ENCODE results near the gene PLCE1. TPM values are rescaled to one million over a fixed set of nuclear protein-coding genes. Genes with fewer than 3 reads are reported as not detected.
"Not testable (repeated sequence)": the region's sequence is repeated elsewhere in the genome, so short reads cannot be mapped to it uniquely, and the experiment has no call there.

Gene PLCE1
- total and polyA plus RNA-seq, 12 donors: 0.84 to 62.0 (median 9.1) TPM

DNA sequence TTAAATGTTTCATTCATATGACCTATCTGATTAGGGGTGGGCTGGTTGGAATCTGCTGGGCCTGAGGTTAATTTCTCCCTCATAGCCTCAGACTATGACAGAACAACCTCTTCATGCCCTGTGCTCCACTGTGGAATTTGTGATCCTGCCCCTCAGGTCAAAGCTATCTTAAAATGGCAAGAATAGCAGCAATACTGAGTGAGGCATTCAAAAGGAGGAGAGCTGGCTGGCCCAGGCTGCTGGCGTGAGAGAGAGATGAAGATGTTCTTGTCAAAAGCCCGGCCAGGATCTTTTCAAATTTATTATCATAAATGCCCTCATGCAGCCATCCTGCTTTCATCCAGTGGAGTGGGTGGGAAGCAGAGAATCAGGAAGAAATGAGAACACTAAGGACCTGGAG lies 41.8 kb upstream of the PLCE1 start:
- peak overlapping the region in 4 of 10 donors; percentile 15 to 49 (median 34) for H3K27ac ChIP-seq
- no peaks in the 10 kb centered on the region for H3K27me3 ChIP-seq
- no peak overlapping the region for H3K4me3 ChIP-seq
- TF ChIP-seq, protein P1, sequence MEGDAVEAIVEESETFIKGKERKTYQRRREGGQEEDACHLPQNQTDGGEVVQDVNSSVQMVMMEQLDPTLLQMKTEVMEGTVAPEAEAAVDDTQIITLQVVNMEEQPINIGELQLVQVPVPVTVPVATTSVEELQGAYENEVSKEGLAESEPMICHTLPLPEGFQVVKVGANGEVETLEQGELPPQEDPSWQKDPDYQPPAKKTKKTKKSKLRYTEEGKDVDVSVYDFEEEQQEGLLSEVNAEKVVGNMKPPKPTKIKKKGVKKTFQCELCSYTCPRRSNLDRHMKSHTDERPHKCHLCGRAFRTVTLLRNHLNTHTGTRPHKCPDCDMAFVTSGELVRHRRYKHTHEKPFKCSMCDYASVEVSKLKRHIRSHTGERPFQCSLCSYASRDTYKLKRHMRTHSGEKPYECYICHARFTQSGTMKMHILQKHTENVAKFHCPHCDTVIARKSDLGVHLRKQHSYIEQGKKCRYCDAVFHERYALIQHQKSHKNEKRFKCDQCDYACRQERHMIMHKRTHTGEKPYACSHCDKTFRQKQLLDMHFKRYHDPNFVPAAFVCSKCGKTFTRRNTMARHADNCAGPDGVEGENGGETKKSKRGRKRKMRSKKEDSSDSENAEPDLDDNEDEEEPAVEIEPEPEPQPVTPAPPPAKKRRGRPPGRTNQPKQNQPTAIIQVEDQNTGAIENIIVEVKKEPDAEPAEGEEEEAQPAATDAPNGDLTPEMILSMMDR (IDR thresholded peaks at IDR 0.05): no peak
- ATAC-seq (peak in 1 of 8 donors; percentile 40), DNase-seq (no peak)
- 66 to 71% methylated on average over 2 of the region's 2 CpGs for WGBS, 2 donors
- intact Hi-C loops (cut with DNase I): no loop called here
- no peaks in the 10 kb centered on the region for H3K9me3 ChIP-seq
- peaks cover 0 to 18% (median 5%) of the 10 kb centered on the region in 9 donors for H3K4me1 ChIP-seq
- no peaks in the 10 kb centered on the region for H3K36me3 ChIP-seq

DNA sequence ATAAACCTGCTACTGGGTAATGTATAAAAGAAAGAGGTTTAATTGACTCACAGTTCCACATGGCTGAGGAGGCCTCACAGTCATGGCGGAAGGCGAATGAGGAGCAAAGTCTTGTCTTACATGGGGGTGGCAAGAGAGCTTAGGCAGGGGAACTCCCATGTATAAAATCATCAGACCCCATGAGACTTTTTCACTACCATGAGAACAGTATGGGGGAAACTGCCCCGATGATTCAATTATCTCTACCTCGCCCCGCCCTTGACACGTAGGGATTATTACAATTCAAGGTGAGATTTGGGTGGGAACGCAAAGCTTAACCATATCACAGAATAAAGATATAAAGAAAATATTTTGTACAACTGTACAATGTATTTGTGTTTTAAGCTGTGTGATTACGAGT lies 39.4 kb upstream of the PLCE1 start:
- H3K4me1 ChIP-seq: peaks cover 0 to 8% (median 0%) of the 10 kb centered on the region in 9 donors
- ATAC-seq (no peak), DNase-seq (no peak)
- H3K4me3 ChIP-seq: no peak overlapping the region
- 95 to 96% methylated on average over 8 of the region's 8 CpGs for WGBS, 2 donors
- intact Hi-C loops (cut with DNase I): no loop called here
- H3K36me3 ChIP-seq: no peaks in the 10 kb centered on the region
- H3K27ac ChIP-seq: no peak overlapping the region
- TF ChIP-seq, protein P1 (IDR thresholded peaks at IDR 0.05): no peak
- no peaks in the 10 kb centered on the region for H3K27me3 ChIP-seq
- H3K9me3 ChIP-seq: no peaks in the 10 kb centered on the region

DNA sequence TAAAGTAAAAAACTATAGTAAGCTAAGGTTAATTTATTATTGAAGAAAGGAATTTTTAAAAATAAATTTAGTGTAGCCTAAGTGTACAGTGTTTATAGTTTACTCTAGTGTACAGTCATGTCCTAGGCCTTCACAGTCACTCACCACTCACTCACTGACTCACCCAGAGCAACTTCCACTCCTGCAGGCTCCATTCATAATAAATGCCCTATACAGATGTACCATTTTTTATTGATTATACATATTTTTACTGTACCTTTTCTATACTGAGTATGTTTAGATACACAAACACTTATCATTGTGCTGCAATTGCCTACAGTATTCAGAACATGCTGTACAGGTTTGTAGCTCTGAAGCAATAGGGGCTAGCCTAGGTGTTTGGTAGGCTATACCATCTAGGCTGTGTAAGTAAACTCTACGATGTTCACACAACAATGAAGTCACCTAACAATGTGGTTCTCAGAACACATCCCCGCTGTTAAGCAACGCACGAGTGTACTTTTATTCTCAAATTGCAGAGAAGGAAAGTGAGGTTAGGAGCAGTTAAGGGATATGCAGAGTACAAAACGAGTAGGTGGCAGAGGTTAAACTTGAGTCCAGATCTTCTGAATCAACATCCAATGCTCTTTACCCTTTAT lies 38.9 kb upstream of the PLCE1 start:
- Histone ChIP-seq H3K36me3 (no peaks in the 10 kb centered on the region), H3K9me3 (no peaks in the 10 kb centered on the region), H3K27me3 (no peaks in the 10 kb centered on the region), H3K4me1 (peaks cover 0 to 8% (median 0%) of the 10 kb centered on the region in 9 donors), H3K4me3 (no peak overlapping the region), H3K27ac (no peak overlapping the region)
- TF ChIP-seq, protein P1 (IDR thresholded peaks at IDR 0.05): no peak
- DNase-seq: no peak
- WGBS, 2 donors: 92 to 93% methylated on average over 5 of the region's 5 CpGs
- intact Hi-C loops (cut with DNase I): no loop called here
- no peak for ATAC-seq

DNA sequence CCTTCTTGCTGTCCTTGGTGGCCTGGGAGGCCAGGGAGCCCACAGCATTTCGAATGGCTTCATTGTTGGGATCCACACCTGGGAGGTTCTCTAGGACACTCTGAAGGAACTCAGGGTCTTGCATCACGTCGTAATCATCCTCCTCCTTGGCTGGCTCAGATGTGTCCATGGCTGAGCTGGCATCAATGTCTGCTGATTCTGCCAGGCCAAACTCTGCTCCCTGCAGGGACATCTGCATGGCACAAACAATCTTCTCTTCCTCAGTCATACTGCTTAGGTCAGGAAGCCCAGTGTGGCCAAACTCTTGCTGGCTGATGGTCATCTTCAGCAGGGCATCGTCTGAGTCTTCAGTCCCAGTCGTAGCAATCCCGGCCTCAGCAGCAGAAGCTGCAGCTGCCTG lies 34.9 kb upstream of the PLCE1 start:
- no peaks in the 10 kb centered on the region for H3K9me3 ChIP-seq
- no peak overlapping the region for H3K4me3 ChIP-seq
- H3K36me3 ChIP-seq: no peaks in the 10 kb centered on the region
- H3K27me3 ChIP-seq: no peaks in the 10 kb centered on the region
- no peak for DNase-seq
- H3K27ac ChIP-seq: no peak overlapping the region
- TF ChIP-seq, protein P1 (IDR thresholded peaks at IDR 0.05): no peak
- WGBS, 2 donors: 95 to 99% methylated on average over 6 of the region's 6 CpGs
- peaks cover 0 to 9% (median 0%) of the 10 kb centered on the region in 9 donors for H3K4me1 ChIP-seq
- ATAC-seq: no peak
- intact Hi-C loops (cut with DNase I): no loop called here

DNA sequence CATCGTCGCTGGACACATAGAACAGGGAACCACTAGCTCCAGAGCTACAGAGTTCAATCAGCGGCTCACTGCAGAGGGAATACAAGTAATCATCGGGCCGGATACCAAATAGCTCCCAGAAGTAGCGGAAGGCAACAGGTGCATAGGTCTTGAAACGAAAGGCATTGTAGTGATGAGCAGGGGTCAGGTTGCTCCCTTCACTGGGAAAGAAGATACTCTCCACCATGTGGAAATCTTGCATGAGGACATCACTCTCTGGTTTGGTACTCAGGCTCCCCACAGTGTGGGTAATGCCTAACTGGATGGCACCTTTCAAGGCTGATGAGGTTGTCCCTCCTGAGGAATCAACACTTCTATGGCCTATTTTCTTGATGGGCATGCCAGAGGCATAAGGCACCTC lies 32.7 kb upstream of the PLCE1 start:
- 96 to 99% methylated on average over 7 of the region's 7 CpGs for WGBS, 2 donors

More for the DNA sequence above, 32.7 kb upstream of the PLCE1 start:
- H3K27me3 ChIP-seq; ATAC-seq; H3K9me3 ChIP-seq; H3K4me1 ChIP-seq; H3K4me3 ChIP-seq; H3K36me3 ChIP-seq; H3K27ac ChIP-seq; intact Hi-C loops (cut with DNase I); DNase-seq: not testable (repeated sequence)

All from heart right ventricle (tissue), 16 donors.